HG02798 (cell line): ENCODE results near the gene CDK5RAP3.
A peak's percentile ranks its signal among the peaks of the same experiment; 100 is the strongest.
"Not testable (repeated sequence)": the region's sequence is repeated elsewhere in the genome, so short reads cannot be mapped to it uniquely, and the experiment has no call there.

Experiments used
- ATAC-seq: cut with Tn5 transposase; IDR thresholded peaks from one replicate; pipeline ENCODE4 v1.9.1; 2021; ENCODE audit warnings: mild to moderate bottlenecking; ENCODE audit not compliant: unreplicated experiment, poor library complexity

The CDK5RAP3 gene, protein sequence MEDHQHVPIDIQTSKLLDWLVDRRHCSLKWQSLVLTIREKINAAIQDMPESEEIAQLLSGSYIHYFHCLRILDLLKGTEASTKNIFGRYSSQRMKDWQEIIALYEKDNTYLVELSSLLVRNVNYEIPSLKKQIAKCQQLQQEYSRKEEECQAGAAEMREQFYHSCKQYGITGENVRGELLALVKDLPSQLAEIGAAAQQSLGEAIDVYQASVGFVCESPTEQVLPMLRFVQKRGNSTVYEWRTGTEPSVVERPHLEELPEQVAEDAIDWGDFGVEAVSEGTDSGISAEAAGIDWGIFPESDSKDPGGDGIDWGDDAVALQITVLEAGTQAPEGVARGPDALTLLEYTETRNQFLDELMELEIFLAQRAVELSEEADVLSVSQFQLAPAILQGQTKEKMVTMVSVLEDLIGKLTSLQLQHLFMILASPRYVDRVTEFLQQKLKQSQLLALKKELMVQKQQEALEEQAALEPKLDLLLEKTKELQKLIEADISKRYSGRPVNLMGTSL

DNA sequence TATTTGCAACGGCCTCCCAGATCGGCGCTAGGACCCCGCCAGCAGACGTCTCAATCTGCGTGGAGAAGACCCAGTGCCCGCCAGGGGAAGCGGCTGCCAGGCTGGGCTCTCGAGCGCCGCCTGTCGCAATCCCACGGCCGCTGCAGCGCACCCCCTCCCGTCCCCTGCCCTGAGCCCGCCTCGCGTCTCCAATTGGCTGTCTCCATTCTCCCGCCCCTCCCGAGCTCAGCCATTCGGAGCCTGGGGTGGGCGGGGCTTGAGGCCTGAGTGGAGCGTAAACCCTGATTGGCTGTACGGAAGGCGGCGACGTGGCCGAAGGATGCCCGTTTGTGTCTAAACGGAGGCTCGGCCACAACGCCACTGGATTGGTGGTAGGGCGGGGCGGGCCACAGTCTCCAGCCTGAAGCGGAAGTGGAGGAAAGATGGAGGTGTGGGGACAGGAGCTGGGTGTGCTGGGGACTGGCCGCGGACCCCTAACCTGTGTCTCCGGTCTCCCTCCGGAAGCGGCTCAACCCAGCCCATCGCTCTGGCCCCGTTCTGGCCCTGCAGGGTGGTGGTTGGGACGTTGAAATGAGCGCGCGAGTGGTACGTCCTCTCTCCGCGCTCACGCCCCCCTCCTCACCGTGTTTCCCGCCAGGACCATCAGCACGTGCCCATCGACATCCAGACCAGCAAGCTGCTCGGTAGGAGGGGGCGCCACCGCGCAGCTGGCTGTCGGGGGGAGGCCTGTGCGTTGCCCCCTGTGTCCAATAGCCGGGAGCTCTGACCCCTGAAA, at the start of gene CDK5RAP3:
Gene CDK5RAP3, plus strand, starts transcription at position 389 of the 775 bp plus-strand sequence. Its CDS starts 34 bp downstream, at position 423.
- ATAC-seq, result peak; percentile 98

DNA sequence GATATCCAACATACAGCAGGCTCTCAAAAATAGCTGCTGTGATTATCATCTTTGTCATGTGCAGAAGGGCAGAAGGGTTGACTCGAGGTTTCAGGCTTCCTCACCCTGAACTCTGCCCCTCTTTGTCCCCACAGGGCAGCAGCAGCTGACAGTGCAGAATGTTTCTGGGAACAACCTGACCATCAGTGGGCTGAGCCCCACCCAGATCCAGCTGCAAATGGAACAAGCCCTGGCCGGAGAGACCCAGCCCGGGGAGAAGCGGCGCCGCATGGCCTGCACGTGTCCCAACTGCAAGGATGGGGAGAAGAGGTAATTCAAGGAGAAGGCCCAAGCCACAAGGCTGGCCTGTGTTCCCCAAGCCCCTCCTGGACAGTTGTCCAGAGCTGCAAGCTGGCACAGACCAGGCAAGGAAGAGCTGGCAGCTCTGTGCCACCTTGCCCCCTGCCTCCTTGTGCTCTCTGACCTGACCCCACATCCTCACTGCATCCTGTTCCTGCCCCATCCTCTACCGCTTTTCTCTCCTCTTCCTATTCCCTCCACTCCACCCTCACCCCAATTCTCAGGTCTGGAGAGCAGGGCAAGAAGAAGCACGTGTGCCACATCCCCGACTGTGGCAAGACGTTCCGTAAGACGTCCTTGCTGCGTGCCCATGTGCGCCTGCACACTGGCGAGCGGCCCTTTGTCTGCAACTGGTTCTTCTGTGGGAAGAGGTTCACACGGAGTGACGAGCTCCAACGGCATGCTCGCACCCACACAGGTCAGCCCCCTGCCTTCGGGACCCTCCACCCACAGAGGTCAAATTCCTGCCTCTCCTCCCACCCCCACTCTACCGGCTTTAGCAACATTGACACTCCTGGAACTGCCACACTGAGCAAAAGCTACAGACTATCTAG, 45.9 kb upstream of the CDK5RAP3 start:
- ATAC-seq, result no peak

DNA sequence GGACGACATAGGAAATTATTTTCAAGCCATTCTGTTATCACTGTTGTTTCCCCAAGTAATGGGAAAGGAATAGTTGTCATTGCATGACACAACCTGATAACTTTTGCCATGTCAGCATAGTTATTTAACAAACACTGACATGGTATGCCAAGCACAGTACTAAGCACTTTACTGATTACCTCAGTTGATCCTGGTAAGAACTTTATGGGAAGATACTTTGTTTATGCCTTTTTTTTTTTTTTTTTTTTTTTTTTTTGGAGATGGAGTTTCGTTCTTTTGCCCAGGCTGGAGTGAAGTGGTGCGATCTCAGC, 45.3 kb upstream of the CDK5RAP3 start:
- no peak for ATAC-seq

- ATAC-seq, result no peak
Measured at GRCh38 chr17:47927821-47928400, 43.0 kb upstream of the CDK5RAP3 start.

GRCh38 chr17:47928415-47928814, 42.5 kb upstream of the CDK5RAP3 start:
- no peak for ATAC-seq

DNA sequence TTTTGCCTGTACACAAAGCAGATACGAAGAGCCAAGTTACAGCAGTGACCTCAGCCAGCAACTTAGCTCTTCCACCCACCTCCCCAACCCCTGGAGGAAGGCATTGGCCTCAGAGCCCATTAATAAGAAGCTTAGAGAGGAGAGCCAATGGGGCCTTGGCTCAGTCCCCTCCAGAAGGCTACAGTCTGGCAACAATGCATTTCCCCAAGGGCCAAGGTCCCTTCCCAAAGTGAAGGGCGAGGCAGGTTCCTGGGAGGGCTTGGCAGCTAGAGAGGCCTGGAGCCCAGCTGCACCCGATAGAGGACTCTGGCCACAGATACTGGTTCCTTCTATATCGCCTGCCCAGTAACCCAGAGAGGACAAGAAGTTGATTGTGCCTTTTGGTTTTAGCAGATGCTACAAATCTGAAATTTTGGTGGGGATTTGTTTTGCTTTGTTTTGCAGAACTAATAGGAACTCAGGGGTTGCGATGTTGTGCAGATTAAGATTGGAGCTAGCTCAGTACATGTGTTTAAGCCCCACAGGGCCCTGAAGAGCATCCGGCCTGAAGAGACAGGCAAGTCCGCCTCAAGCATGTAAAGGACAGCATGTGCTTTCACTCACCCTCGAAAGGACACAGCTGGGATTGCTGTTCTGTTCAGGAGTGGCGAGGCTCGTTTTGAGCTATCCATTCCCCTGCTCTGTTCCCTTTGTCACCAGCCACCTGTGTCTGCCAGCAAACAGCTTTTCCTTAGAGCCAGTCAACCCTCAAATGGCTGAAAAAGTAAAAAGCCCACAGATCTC, 41.5 kb upstream of the CDK5RAP3 start:
- ATAC-seq, result no peak

GRCh38 chr17:47931848-47932247, 39.1 kb upstream of the CDK5RAP3 start:
- no peak for ATAC-seq

DNA sequence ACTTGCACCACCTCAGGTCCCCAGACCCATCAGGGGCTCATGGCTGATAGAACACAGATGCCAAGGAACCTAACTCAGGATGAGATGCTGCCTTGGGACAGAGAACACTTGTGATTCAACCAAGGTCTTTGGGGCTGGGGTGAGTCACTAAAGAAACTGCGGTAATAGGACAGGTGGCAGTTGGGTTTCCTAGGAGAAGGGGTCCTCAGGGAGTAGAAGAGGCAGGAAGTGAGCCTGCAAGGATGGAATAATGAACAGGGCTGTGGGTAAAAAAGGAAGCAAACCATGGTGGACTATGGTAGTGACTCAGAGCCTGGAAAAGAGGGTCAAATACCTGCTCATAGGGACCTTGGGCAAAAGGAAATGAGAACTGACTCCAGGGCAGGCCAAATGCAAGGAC, 36.1 kb upstream of the CDK5RAP3 start:
- no peak for ATAC-seq

DNA sequence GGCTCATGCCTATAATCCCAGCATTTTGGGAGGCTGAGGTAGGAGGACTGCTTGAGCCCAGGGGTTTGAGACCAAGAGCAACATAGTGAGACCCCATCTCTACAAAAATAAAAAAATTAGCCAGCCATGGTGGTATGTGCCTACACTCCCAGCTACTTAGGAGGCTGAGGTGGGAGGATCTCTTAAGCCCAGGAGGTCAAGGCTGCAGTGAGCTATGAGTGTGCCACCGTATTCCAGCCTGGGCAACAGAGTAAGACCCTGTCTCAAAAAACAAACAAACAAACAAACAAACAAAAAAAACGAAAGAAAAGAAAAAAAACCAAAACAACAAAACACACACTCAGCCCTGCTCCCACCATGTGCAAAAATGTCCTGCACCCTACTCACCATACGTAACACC, 35.4 kb upstream of the CDK5RAP3 start:
- not testable (repeated sequence) for ATAC-seq

- ATAC-seq, result no peak
Measured at GRCh38 chr17:47935961-47936360, 35.0 kb upstream of the CDK5RAP3 start.

GRCh38 chr17:47937941-47938340, 33.0 kb upstream of the CDK5RAP3 start:
- no peak for ATAC-seq

DNA sequence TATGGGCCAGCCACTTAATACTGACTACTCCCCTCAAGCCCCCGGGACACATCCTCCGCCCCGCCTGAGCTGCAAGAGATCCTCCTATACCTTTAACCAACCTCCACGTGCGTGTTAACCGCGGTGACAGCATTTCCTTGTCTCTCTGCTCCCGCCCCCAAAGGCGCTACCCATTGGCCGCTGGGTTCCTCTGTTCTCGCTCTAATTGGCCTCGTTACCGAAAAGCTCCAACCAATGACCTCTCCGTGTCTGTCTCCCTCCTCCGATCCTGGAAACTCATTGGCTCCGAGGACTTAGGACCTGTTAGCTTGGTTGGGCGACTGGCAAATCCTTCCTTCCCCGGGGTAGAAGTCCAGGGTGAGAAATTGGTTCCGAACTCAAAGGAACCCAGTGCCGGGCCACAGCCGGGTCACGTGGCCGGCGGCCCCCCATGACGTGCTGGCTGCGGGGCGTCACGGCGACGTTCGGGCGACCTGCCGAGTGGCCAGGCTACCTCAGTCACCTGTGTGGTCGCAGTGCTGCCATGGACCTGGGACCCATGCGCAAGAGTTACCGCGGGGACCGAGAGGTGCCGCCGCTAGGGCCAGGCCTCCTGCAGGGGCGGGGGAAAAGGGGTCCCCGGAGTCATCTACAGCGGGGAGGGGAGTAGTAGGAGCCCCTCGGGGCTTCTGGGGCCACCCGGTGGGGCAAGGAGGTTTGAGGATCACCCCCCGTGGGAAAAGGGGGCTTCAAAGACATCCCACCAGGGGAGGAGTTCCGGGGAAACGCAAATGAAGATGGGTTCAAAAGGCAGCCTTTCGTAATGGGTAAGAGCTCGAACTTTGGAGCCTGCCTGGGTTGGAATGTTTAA, 29.4 kb upstream of the CDK5RAP3 start, which contains the start of gene PNPO:
Gene PNPO, plus strand, starts transcription at position 326 of the 850 bp plus-strand sequence. Its CDS starts 105 bp downstream, at position 431.
- peak; percentile 96 for ATAC-seq

DNA sequence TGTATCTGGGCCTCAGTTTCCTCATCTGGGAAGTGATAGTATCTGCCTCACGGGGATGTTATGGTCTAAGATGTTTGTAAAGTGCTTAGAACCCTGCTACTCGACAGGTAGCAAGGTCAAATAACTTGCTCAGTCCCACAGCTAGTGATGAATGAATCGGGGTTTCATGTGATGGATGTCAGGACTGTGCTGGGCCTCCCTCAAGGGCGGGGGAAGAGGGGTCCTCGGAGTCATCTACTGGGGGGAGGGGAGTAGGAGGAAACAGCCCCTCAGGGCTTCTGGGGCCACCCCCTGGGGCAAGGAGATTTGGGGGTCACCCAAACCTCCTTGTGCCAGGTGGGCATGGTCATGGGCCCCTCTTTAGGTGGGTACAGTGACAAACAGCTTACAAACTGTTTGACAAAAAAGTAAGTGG, 28.8 kb upstream of the CDK5RAP3 start:
- ATAC-seq, result no peak

DNA sequence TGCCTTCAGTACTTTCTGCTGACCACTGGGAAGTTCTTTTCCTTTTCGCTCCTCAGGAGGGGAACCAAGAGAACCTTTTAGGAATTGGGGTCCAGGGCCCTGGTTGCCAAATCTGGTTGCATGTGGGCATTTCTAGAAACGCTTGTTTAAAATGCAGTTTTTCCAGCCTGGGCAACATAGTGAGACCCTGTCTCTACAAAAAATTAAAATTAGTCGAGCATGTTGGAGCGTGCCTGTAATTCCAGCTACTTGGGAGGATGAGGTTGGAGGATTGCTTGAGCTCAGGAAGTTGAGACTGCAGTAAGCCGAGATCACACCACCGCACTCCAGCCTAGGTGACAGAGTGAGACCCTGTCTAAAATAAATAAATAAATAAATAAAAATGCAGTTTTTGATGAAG, 28.3 kb upstream of the CDK5RAP3 start:
- no peak for ATAC-seq

DNA sequence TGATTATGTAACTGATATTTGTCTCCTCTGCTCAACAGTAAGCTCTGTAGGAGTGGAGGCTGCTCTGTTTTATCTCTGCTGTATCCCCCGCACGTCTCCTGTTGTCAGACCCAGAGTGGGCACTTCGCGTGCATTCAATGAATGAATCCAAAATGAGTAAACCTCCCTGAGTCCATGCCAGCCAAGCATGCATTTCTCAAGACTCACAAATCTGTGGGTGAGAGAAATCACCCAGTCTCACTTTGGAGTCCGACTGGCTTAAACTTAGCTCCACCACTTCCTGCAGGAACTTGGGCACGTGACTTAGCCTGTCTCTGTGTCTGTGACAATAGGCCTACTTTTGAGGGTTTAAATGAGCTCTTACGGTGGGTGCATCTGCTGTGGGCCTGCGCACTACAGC, 25.8 kb upstream of the CDK5RAP3 start:
- ATAC-seq, result no peak

DNA sequence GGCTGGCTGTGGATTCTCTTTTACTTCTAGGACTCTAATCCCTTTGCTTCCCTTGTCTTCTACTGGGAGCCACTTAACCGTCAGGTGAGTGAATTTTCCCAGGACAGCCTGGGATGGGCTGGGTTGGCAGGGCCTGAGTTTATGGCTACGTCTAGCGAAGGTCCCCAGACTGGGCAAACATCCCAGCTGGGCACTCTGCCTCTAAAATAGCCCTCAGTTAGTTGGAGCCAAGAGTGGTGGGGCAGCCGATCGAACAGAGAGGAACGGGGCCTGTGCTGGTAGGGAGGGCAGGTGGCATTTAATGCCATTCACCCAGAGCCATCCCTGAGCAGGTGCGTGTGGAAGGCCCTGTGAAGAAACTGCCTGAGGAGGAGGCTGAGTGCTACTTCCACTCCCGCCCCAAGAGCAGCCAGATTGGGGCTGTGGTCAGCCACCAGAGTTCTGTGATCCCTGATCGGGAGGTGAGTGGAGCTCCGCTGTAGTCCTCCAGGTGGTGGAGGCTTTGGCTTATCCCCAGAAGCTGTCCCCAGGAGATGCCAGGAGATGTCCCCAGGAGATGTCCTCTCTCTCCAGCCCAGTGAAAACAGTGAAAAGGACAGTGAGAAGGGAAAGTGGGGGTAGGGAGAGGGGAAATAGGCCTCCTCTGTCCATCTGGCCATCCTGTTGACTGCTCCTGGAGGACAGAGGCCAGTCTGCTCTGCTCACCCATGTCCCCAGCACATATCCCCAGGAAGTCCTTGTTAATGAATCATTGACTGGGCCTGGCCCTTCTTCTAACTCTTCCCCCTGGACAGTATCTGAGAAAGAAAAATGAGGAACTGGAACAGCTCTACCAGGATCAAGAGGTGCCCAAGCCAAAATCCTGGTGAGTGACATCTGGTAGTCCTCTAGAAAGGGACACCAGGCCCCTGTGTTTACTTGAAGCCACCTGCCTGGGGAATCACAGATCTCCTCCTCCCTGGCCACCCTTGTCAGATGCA, 25.1 kb upstream of the CDK5RAP3 start:
- no peak for ATAC-seq

- no peak for ATAC-seq
Measured at GRCh38 chr17:47946516-47946915, 24.4 kb upstream of the CDK5RAP3 start.
